Measurements from ENCODE around the gene RICTOR. TPM values are rescaled to one million over a fixed set of nuclear protein-coding genes. Genes with fewer than 3 reads are reported as not detected.

RICTOR gene
- total and polyA plus RNA-seq, 2 donors (not counting 1 experiment from before 2014, with no cell fraction given), result 17.1 to 26.3 TPM

DNA sequence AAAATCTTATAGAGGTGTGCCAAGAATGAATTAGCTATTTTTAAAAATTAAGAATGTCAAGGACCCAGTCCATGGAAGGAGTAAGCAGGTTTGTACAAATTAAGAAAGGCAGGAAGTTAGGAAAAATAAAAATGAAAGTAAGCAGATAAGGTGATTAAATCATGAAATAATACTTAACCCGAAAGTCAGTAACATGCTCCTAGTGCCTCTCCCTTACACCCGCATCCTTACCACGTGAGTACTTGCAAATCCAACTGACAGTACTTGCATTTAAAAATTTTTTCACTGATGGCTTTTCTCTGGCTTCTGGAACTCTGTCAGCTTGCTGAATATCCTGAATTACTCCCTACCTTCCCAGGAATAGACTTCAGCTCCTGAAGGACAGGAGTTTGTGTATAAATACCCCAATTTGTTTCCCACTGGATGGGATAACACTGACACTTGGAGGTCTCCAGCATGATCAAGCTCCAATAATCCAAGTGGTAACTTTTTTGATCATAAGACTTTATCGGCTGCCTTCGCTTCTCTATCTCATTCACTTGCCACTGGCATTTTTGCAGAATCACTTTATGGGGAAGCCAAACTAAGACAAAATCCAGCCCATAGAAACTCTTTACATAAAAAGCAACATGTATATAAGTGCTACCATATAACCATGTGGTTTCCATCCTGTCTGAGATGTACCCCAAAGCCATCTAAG lies 41.6 kb upstream of the RICTOR start:
- peak overlapping the region; percentile 54 for H3K4me2 ChIP-seq (ENCODE audit: extremely low read depth, insufficient read depth, low read length)
- H3K4me1 ChIP-seq (ENCODE audit: control insufficient read depth, extremely low read depth, insufficient read depth, low read length), result no peaks in the 10 kb centered on the region
- H4K20me1 ChIP-seq (ENCODE audit: control insufficient read depth, extremely low read depth, insufficient read depth, low read length), result no peaks in the 10 kb centered on the region
- no peak overlapping the region for H3K27ac ChIP-seq (ENCODE audit: insufficient read depth, low read length)
- H3K79me2 ChIP-seq (ENCODE audit: control insufficient read depth, insufficient read depth, low read length), result no peaks in the 10 kb centered on the region
- H3K9ac ChIP-seq (ENCODE audit: insufficient read depth, low read length), result no peak overlapping the region
- peak overlapping the region; percentile 16 for H2AFZ ChIP-seq (ENCODE audit: low read length)
- TF ChIP-seq EZH2 (IDR thresholded peaks at IDR 0.05; ENCODE audit: low read length, missing control alignments), result no peak
- TF ChIP-seq, protein P1, sequence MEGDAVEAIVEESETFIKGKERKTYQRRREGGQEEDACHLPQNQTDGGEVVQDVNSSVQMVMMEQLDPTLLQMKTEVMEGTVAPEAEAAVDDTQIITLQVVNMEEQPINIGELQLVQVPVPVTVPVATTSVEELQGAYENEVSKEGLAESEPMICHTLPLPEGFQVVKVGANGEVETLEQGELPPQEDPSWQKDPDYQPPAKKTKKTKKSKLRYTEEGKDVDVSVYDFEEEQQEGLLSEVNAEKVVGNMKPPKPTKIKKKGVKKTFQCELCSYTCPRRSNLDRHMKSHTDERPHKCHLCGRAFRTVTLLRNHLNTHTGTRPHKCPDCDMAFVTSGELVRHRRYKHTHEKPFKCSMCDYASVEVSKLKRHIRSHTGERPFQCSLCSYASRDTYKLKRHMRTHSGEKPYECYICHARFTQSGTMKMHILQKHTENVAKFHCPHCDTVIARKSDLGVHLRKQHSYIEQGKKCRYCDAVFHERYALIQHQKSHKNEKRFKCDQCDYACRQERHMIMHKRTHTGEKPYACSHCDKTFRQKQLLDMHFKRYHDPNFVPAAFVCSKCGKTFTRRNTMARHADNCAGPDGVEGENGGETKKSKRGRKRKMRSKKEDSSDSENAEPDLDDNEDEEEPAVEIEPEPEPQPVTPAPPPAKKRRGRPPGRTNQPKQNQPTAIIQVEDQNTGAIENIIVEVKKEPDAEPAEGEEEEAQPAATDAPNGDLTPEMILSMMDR (conservative IDR thresholded peaks at IDR 0.05 in 1 of 2, IDR thresholded peaks at IDR 0.05 in 1 of 2; ENCODE audit: low read depth in 1 of 2, low read length in 2 of 2), result no peak
- no peaks in the 10 kb centered on the region for H3K9me3 ChIP-seq (ENCODE audit: control insufficient read depth, insufficient read depth, low read depth, low read length)
- no peaks in the 10 kb centered on the region for H3K27me3 ChIP-seq (ENCODE audit: control insufficient read depth, insufficient read depth, low read length)
- no peak overlapping the region for H3K4me3 ChIP-seq (replicated peaks in 1 of 4; ENCODE audit: control extremely low read depth in 1 of 4, insufficient read depth in 1 of 4, low read depth in 3 of 4, low read length in 4 of 4)
- no peak for DNase-seq (ENCODE audit: low read depth in 2 of 2)
- H3K36me3 ChIP-seq (ENCODE audit: control insufficient read depth, insufficient read depth, low read length), result no peaks in the 10 kb centered on the region

DNA sequence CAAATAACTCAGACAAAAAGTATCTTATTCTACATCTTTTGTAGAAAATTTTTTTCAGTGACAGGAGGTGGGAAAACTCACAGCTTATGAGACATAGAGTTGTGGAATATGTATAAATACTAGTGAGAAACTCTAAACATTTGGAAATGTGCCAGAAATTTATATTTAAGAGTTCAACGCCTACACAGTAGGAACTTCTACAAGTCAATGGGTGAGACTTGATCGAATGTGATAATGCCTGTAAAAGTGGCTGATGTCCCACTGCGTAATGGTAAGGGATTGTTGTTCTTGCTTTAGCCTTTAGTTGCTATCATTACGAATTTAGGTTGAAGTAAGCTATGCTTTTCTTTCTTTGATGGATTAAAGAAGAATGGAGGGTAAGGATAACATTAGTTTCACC lies 40.0 kb upstream of the RICTOR start:
- Histone ChIP-seq H2AFZ (ENCODE audit: low read length) (no peak overlapping the region), H3K4me2 (ENCODE audit: extremely low read depth, insufficient read depth, low read length) (no peak overlapping the region), H3K9ac (ENCODE audit: insufficient read depth, low read length) (no peak overlapping the region), H3K36me3 (ENCODE audit: control insufficient read depth, insufficient read depth, low read length) (no peaks in the 10 kb centered on the region), H3K79me2 (ENCODE audit: control insufficient read depth, insufficient read depth, low read length) (no peaks in the 10 kb centered on the region), H3K4me3 (replicated peaks in 1 of 4; ENCODE audit: control extremely low read depth in 1 of 4, insufficient read depth in 1 of 4, low read depth in 3 of 4, low read length in 4 of 4) (no peak overlapping the region), H4K20me1 (ENCODE audit: control insufficient read depth, extremely low read depth, insufficient read depth, low read length) (no peaks in the 10 kb centered on the region), H3K27ac (ENCODE audit: insufficient read depth, low read length) (no peak overlapping the region), H3K4me1 (ENCODE audit: control insufficient read depth, extremely low read depth, insufficient read depth, low read length) (no peaks in the 10 kb centered on the region), H3K9me3 (ENCODE audit: control insufficient read depth, insufficient read depth, low read depth, low read length) (no peaks in the 10 kb centered on the region), H3K27me3 (ENCODE audit: control insufficient read depth, insufficient read depth, low read length) (no peaks in the 10 kb centered on the region)
- TF ChIP-seq, protein P1 (conservative IDR thresholded peaks at IDR 0.05 in 1 of 2, IDR thresholded peaks at IDR 0.05 in 1 of 2; ENCODE audit: low read depth in 1 of 2, low read length in 2 of 2), result no peak
- TF ChIP-seq EZH2 (IDR thresholded peaks at IDR 0.05; ENCODE audit: low read length, missing control alignments), result no peak
- DNase-seq (ENCODE audit: low read depth in 2 of 2), result no peak

- TF ChIP-seq, protein P1 (conservative IDR thresholded peaks at IDR 0.05 in 1 of 2, IDR thresholded peaks at IDR 0.05 in 1 of 2; ENCODE audit: low read depth in 1 of 2, low read length in 2 of 2), result no peak
- no peak for TF ChIP-seq EZH2 (IDR thresholded peaks at IDR 0.05; ENCODE audit: low read length, missing control alignments)
- Histone ChIP-seq H4K20me1 (ENCODE audit: control insufficient read depth, extremely low read depth, insufficient read depth, low read length) (no peaks in the 10 kb centered on the region), H3K4me3 (replicated peaks in 1 of 4; ENCODE audit: control extremely low read depth in 1 of 4, insufficient read depth in 1 of 4, low read depth in 3 of 4, low read length in 4 of 4) (no peak overlapping the region), H2AFZ (ENCODE audit: low read length) (no peak overlapping the region), H3K27me3 (ENCODE audit: control insufficient read depth, insufficient read depth, low read length) (no peaks in the 10 kb centered on the region), H3K36me3 (ENCODE audit: control insufficient read depth, insufficient read depth, low read length) (no peaks in the 10 kb centered on the region), H3K79me2 (ENCODE audit: control insufficient read depth, insufficient read depth, low read length) (no peaks in the 10 kb centered on the region), H3K9ac (ENCODE audit: insufficient read depth, low read length) (no peak overlapping the region), H3K9me3 (ENCODE audit: control insufficient read depth, insufficient read depth, low read depth, low read length) (no peaks in the 10 kb centered on the region), H3K27ac (ENCODE audit: insufficient read depth, low read length) (no peak overlapping the region), H3K4me1 (ENCODE audit: control insufficient read depth, extremely low read depth, insufficient read depth, low read length) (no peaks in the 10 kb centered on the region), H3K4me2 (ENCODE audit: extremely low read depth, insufficient read depth, low read length) (no peak overlapping the region)
- DNase-seq (ENCODE audit: low read depth in 2 of 2), result peak in 1 of 2 donors; percentile 18
These were observed 39.3 kb upstream of the RICTOR start for GRCh38 chr5:39113354-39113953.
